Measurements from ENCODE around the gene EFHC1. TPM values are rescaled to one million over a fixed set of nuclear protein-coding genes. Genes with fewer than 3 reads are reported as not detected.

Gene EFHC1
- total and polyA plus RNA-seq, 2 donors from 2014 or later = 25.4 to 33.9 TPM

- no peak for FAIRE-seq
- H3K4me1 ChIP-seq (ENCODE audit: control insufficient read depth in 2 of 3, insufficient read depth in 2 of 3, low read depth in 1 of 3, low read length in 3 of 3) = no peaks in the 10 kb centered on the region
- H3K36me3 ChIP-seq (ENCODE audit: control insufficient read depth in 2 of 3, insufficient read depth in 3 of 3, low read length in 3 of 3) = no peaks in the 10 kb centered on the region
- no peak overlapping the region for H3K9ac ChIP-seq (ENCODE audit: low read length in 3 of 3)
- no peak overlapping the region for H3K4me3 ChIP-seq (ENCODE audit: low read length in 3 of 3)
- intact Hi-C loops (cut with DNase I) = no loop called here
- no peak for TF ChIP-seq CTCF (IDR thresholded peaks at IDR 0.05; ENCODE audit: borderline replicate concordance, extremely low read depth, insufficient read depth)
- H3K27me3 ChIP-seq (ENCODE audit: control insufficient read depth, insufficient read depth, low read length) = no peaks in the 10 kb centered on the region
- H3K27ac ChIP-seq (ENCODE audit: low read depth in 2 of 2, low read length in 2 of 2) = no peak overlapping the region
- H3K9me3 ChIP-seq (ENCODE audit: control insufficient read depth in 2 of 3, insufficient read depth in 1 of 3, low read length in 3 of 3) = no peaks in the 10 kb centered on the region
- no peak for DNase-seq
Observed at GRCh38 chr6:52403086-52403485, 17.1 kb upstream of the EFHC1 start.

- intact Hi-C loops (cut with DNase I) = no loop called here
- Histone ChIP-seq H3K4me1 (ENCODE audit: control insufficient read depth in 2 of 3, insufficient read depth in 2 of 3, low read depth in 1 of 3, low read length in 3 of 3) (no peaks in the 10 kb centered on the region), H3K9me3 (ENCODE audit: control insufficient read depth in 2 of 3, insufficient read depth in 1 of 3, low read length in 3 of 3) (no peaks in the 10 kb centered on the region), H3K4me3 (ENCODE audit: low read length in 3 of 3) (no peak overlapping the region), H3K9ac (ENCODE audit: low read length in 3 of 3) (no peak overlapping the region), H3K27me3 (ENCODE audit: control insufficient read depth, insufficient read depth, low read length) (no peaks in the 10 kb centered on the region), H3K27ac (ENCODE audit: low read depth in 2 of 2, low read length in 2 of 2) (no peak overlapping the region), H3K36me3 (ENCODE audit: control insufficient read depth in 2 of 3, insufficient read depth in 3 of 3, low read length in 3 of 3) (no peaks in the 10 kb centered on the region)
- no peak for TF ChIP-seq CTCF (IDR thresholded peaks at IDR 0.05; ENCODE audit: borderline replicate concordance, extremely low read depth, insufficient read depth)
- no peak for FAIRE-seq
- DNase-seq = no peak
Observed at GRCh38 chr6:52403627-52404026, 16.5 kb upstream of the EFHC1 start.

GRCh38 chr6:52405243-52405642, 14.9 kb upstream of the EFHC1 start:
- no peak overlapping the region for H3K27ac ChIP-seq (ENCODE audit: low read depth in 2 of 2, low read length in 2 of 2)
- TF ChIP-seq CTCF (IDR thresholded peaks at IDR 0.05; ENCODE audit: borderline replicate concordance, extremely low read depth, insufficient read depth) = no peak
- no peaks in the 10 kb centered on the region for H3K27me3 ChIP-seq (ENCODE audit: control insufficient read depth, insufficient read depth, low read length)
- FAIRE-seq (no peak), DNase-seq (no peak)
- intact Hi-C loops (cut with DNase I) = no loop called here
- H3K36me3 ChIP-seq (ENCODE audit: control insufficient read depth in 2 of 3, insufficient read depth in 3 of 3, low read length in 3 of 3) = no peaks in the 10 kb centered on the region
- H3K9me3 ChIP-seq (ENCODE audit: control insufficient read depth in 2 of 3, insufficient read depth in 1 of 3, low read length in 3 of 3) = no peaks in the 10 kb centered on the region
- no peaks in the 10 kb centered on the region for H3K4me1 ChIP-seq (ENCODE audit: control insufficient read depth in 2 of 3, insufficient read depth in 2 of 3, low read depth in 1 of 3, low read length in 3 of 3)
- no peak overlapping the region for H3K4me3 ChIP-seq (ENCODE audit: low read length in 3 of 3)
- no peak overlapping the region for H3K9ac ChIP-seq (ENCODE audit: low read length in 3 of 3)

GRCh38 chr6:52407467-52407866, 12.7 kb upstream of the EFHC1 start:
- Histone ChIP-seq H3K36me3 (ENCODE audit: control insufficient read depth in 2 of 3, insufficient read depth in 3 of 3, low read length in 3 of 3) (no peaks in the 10 kb centered on the region), H3K9ac (ENCODE audit: low read length in 3 of 3) (no peak overlapping the region), H3K4me1 (ENCODE audit: control insufficient read depth in 2 of 3, insufficient read depth in 2 of 3, low read depth in 1 of 3, low read length in 3 of 3) (no peaks in the 10 kb centered on the region), H3K9me3 (ENCODE audit: control insufficient read depth in 2 of 3, insufficient read depth in 1 of 3, low read length in 3 of 3) (no peaks in the 10 kb centered on the region), H3K27me3 (ENCODE audit: control insufficient read depth, insufficient read depth, low read length) (no peaks in the 10 kb centered on the region), H3K4me3 (ENCODE audit: low read length in 3 of 3) (no peak overlapping the region), H3K27ac (ENCODE audit: low read depth in 2 of 2, low read length in 2 of 2) (no peak overlapping the region)
- peak; percentile 41 for TF ChIP-seq CTCF (IDR thresholded peaks at IDR 0.05; ENCODE audit: borderline replicate concordance, extremely low read depth, insufficient read depth)
- intact Hi-C loops (cut with DNase I) = no loop called here
- no peak for FAIRE-seq
- DNase-seq = peak in 3 of 5 donors; percentile 27 to 71 (median 63)

Measured in kidney (tissue), 14 donors.